K562 (cell line): ENCODE results near the gene ACTA2. TPM values are rescaled to one million over a fixed set of nuclear protein-coding genes. Genes with fewer than 3 reads are reported as not detected.

Experiments
- polyA plus RNA-seq, 8 experiments: library from polyadenylated mRNA; depleted of rRNA in 4 of 8; stranded (reverse) in 5 of 8; unstranded in 3 of 8; fragments of >200 nt; fragmentation: Nextera tagmentation in 2 of 8; fragmentation: Illumina TruSeq in 1 of 8; extraction: Ambion mirVana in 2 of 8; extraction: Trizol in 1 of 8; gene quantifications; 2 replicates each; pipeline versions ENCODE4 v1.2.1 to v1.2.3, GENCODE V29; 2011 to 2014; ENCODE audit warnings: inconsistent platforms in 1 of 8, missing spikeins in 1 of 8
- small RNA-seq: library from RNA; depleted of rRNA; stranded (forward); fragments of <200 nt; gene quantifications from one replicate; pipeline ENCODE3, GENCODE V24; 2014
- total RNA-seq, 7 experiments: library from RNA; depleted of rRNA in 6 of 7; stranded (reverse); fragments of >200 nt in 6 of 7; fragmentation: Illumina TruSeq in 2 of 7; extraction: Trizol in 2 of 7; gene quantifications; 2 replicates each; pipeline versions ENCODE4 v1.2.1 to v1.2.3, GENCODE V29; 2011 to 2021; ENCODE audit warnings: low replicate concordance in 1 of 7

The ACTA2 gene
- total and polyA plus RNA-seq, 9 of the 15 experiments (the other 6 are each of a cell fraction or from before 2014, with no cell fraction given) = 0.15 to 1.0 (median 0.38) TPM; not detected in 3

Small RNA genes lying within 50 kb of the gene (small RNA-seq; reads per million reads assigned to genes)
- gene RF02116 = not detected

Other genes starting within 250 kb of the ACTA2 start
- not detected in 2 replicates for gene LIPK, start 246.5 kb downstream of the ACTA2 start, total RNA-seq (2014; rRNA removed)
- gene LIPK, start 246.5 kb downstream of the ACTA2 start, total RNA-seq (2014; rRNA removed; fragmentation: Illumina TruSeq; extraction: Trizol) = not detected in 2 replicates
- not detected in 2 replicates for gene LIPK, start 246.5 kb downstream of the ACTA2 start, total RNA-seq (2015; rRNA removed; fragmentation: Illumina TruSeq; extraction: Trizol)
- not detected in 2 replicates for gene LIPK, start 246.5 kb downstream of the ACTA2 start, total RNA-seq (2021)
- gene LIPK, start 246.5 kb downstream of the ACTA2 start, polyA plus RNA-seq (2011; rRNA removed) = not detected in 2 replicates
- not detected in 2 replicates for gene LIPK, start 246.5 kb downstream of the ACTA2 start, polyA plus RNA-seq (2014; fragmentation: Illumina TruSeq; extraction: Trizol)
- gene LIPK, start 246.5 kb downstream of the ACTA2 start, polyA plus RNA-seq (2014; fragmentation: Nextera tagmentation; extraction: Ambion mirVana) = not detected
- gene LIPK, start 246.5 kb downstream of the ACTA2 start, polyA plus RNA-seq (2014; rRNA removed) = not detected in 2 replicates
- not detected in 2 replicates for gene LIPN, start 192.8 kb downstream of the ACTA2 start, total RNA-seq (2014; rRNA removed)
- not detected in 2 replicates for gene LIPN, start 192.8 kb downstream of the ACTA2 start, total RNA-seq (2014; rRNA removed; fragmentation: Illumina TruSeq; extraction: Trizol)
- gene LIPN, start 192.8 kb downstream of the ACTA2 start, total RNA-seq (2015; rRNA removed; fragmentation: Illumina TruSeq; extraction: Trizol) = not detected in 2 replicates
- gene LIPN, start 192.8 kb downstream of the ACTA2 start, total RNA-seq (2021) = not detected in 2 replicates
- gene LIPN, start 192.8 kb downstream of the ACTA2 start, polyA plus RNA-seq (2011; rRNA removed) = not detected in 2 replicates
- gene LIPN, start 192.8 kb downstream of the ACTA2 start, polyA plus RNA-seq (2014; fragmentation: Illumina TruSeq; extraction: Trizol) = not detected in 2 replicates
- not detected for gene LIPN, start 192.8 kb downstream of the ACTA2 start, polyA plus RNA-seq (2014; fragmentation: Nextera tagmentation; extraction: Ambion mirVana)
- not detected in 2 replicates for gene LIPN, start 192.8 kb downstream of the ACTA2 start, polyA plus RNA-seq (2014; rRNA removed)
- gene LIPM, start 150.0 kb downstream of the ACTA2 start, total RNA-seq (2014; rRNA removed) = not detected in 2 replicates
- not detected in 2 replicates for gene LIPM, start 150.0 kb downstream of the ACTA2 start, total RNA-seq (2014; rRNA removed; fragmentation: Illumina TruSeq; extraction: Trizol)
- not detected in 2 replicates for gene LIPM, start 150.0 kb downstream of the ACTA2 start, total RNA-seq (2015; rRNA removed; fragmentation: Illumina TruSeq; extraction: Trizol)
- gene LIPM, start 150.0 kb downstream of the ACTA2 start, total RNA-seq (2021) = not detected in 2 replicates
- gene LIPM, start 150.0 kb downstream of the ACTA2 start, polyA plus RNA-seq (2011; rRNA removed) = not detected in 2 replicates
- gene LIPM, start 150.0 kb downstream of the ACTA2 start, polyA plus RNA-seq (2014; fragmentation: Illumina TruSeq; extraction: Trizol) = not detected in 2 replicates
- not detected for gene LIPM, start 150.0 kb downstream of the ACTA2 start, polyA plus RNA-seq (2014; fragmentation: Nextera tagmentation; extraction: Ambion mirVana)
- not detected in 2 replicates for gene LIPM, start 150.0 kb downstream of the ACTA2 start, polyA plus RNA-seq (2014; rRNA removed)
- gene ANKRD22, start 100.9 kb downstream of the ACTA2 start, total RNA-seq (2014; rRNA removed) = not detected in 2 replicates
- gene ANKRD22, start 100.9 kb downstream of the ACTA2 start, total RNA-seq (2014; rRNA removed; fragmentation: Illumina TruSeq; extraction: Trizol) = not detected in 2 replicates
- not detected in 2 replicates for gene ANKRD22, start 100.9 kb downstream of the ACTA2 start, total RNA-seq (2015; rRNA removed; fragmentation: Illumina TruSeq; extraction: Trizol)
- gene ANKRD22, start 100.9 kb downstream of the ACTA2 start, total RNA-seq (2021) = not detected in 2 replicates
- gene ANKRD22, start 100.9 kb downstream of the ACTA2 start, polyA plus RNA-seq (2011; rRNA removed) = not detected in 2 replicates
- not detected in 2 replicates for gene ANKRD22, start 100.9 kb downstream of the ACTA2 start, polyA plus RNA-seq (2014; fragmentation: Illumina TruSeq; extraction: Trizol)
- not detected for gene ANKRD22, start 100.9 kb downstream of the ACTA2 start, polyA plus RNA-seq (2014; fragmentation: Nextera tagmentation; extraction: Ambion mirVana)
- gene ANKRD22, start 100.9 kb downstream of the ACTA2 start, polyA plus RNA-seq (2014; rRNA removed) = not detected in 2 replicates
- not detected in 2 replicates for gene STAMBPL1, start 72.5 kb downstream of the ACTA2 start, total RNA-seq (2014; rRNA removed)
- gene STAMBPL1, start 72.5 kb downstream of the ACTA2 start, total RNA-seq (2014; rRNA removed; fragmentation: Illumina TruSeq; extraction: Trizol) = not detected in 2 replicates
- gene STAMBPL1, start 72.5 kb downstream of the ACTA2 start, total RNA-seq (2015; rRNA removed; fragmentation: Illumina TruSeq; extraction: Trizol) = not detected in 2 replicates
- gene STAMBPL1, start 72.5 kb downstream of the ACTA2 start, total RNA-seq (2021) = 0.09 and 0.25 TPM in 2 replicates
- not detected in 2 replicates for gene STAMBPL1, start 72.5 kb downstream of the ACTA2 start, polyA plus RNA-seq (2011; rRNA removed)
- not detected in 2 replicates for gene STAMBPL1, start 72.5 kb downstream of the ACTA2 start, polyA plus RNA-seq (2014; fragmentation: Illumina TruSeq; extraction: Trizol)
- not detected for gene STAMBPL1, start 72.5 kb downstream of the ACTA2 start, polyA plus RNA-seq (2014; fragmentation: Nextera tagmentation; extraction: Ambion mirVana)
- gene STAMBPL1, start 72.5 kb downstream of the ACTA2 start, polyA plus RNA-seq (2014; rRNA removed) = 0.04 TPM in 1 of 2 replicates, not detected in the other
- 0.20 and 0.41 TPM in 2 replicates for gene FAS, start 38.0 kb upstream of the ACTA2 start, total RNA-seq (2014; rRNA removed)
- 0.62 and 0.64 TPM in 2 replicates for gene FAS, start 38.0 kb upstream of the ACTA2 start, total RNA-seq (2014; rRNA removed; fragmentation: Illumina TruSeq; extraction: Trizol)
- 0.11 and 0.29 TPM in 2 replicates for gene FAS, start 38.0 kb upstream of the ACTA2 start, total RNA-seq (2015; rRNA removed; fragmentation: Illumina TruSeq; extraction: Trizol)
- gene FAS, start 38.0 kb upstream of the ACTA2 start, total RNA-seq (2021) = 0.36 and 0.55 TPM in 2 replicates
- gene FAS, start 38.0 kb upstream of the ACTA2 start, polyA plus RNA-seq (2011; rRNA removed) = 0.08 and 0.11 TPM in 2 replicates
- gene FAS, start 38.0 kb upstream of the ACTA2 start, polyA plus RNA-seq (2014; fragmentation: Illumina TruSeq; extraction: Trizol) = 0.37 and 0.68 TPM in 2 replicates
- under 1 TPM; 0.10 to 0.34 TPM for gene FAS, start 38.0 kb upstream of the ACTA2 start, polyA plus RNA-seq (2014; fragmentation: Nextera tagmentation; extraction: Ambion mirVana)
- 0.56 TPM in 1 of 2 replicates, not detected in the other for gene FAS, start 38.0 kb upstream of the ACTA2 start, polyA plus RNA-seq (2014; rRNA removed)